Frontal cortex (tissue), 4 donors: ENCODE data around the gene ZNF385D. TPM values are rescaled to one million over a fixed set of nuclear protein-coding genes. Genes with fewer than 3 reads are reported as not detected.

Experiments
- DNase-seq, 2 donors: peaks; one replicate each; pipeline ENCODE4 v3.0.0; 2012; ENCODE audit warnings: low spot score in 2 of 2
- FAIRE-seq: peaks from 2 replicates; lab custom pipeline; 2012; peaks lifted over from hg19 to GRCh38; lab: Jason Lieb, UNC
- total RNA-seq: library from RNA; depleted of rRNA; stranded (reverse); fragments of >200 nt; gene quantifications from one replicate; pipeline ENCODE4 v1.2.3, GENCODE V29; 2014
- donor health status: control.
- donor health status: control.
- donor health status: control.

Gene ZNF385D
- total RNA-seq, 1 donor from 2014 or later: 17.5 TPM

DNA sequence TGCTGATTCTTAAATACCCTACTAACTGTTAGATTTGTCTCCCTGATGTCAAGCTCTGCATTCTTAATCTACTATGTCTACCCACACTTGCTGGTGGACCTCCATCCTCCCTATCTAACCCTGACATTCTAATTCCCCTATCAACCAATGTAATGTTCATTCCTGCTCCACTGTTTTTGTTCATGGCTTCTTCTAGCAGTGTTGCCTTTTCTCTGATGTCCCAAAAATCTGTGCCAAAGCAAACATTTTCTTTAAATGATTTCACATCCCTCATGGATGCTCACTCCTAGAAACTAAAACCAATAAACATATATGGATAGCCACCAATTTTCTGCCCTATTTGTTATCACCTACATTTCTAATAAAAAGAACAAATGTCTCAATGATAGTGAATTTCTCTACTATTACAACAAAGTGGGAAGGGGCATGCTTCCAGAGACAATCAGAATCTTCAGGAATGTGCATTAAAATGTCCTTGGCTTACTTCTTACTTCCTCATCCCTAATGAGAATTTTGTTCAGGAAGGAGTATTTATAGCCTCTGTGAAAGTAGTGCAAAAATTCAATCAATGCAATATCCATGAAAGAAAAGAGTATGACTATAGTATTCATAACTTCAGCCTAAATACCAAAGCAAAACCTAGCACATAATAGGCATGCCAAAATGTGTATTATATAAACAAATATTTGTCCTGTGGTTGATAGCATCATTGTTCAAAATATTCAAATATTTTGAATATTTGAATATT is 273.3 kb downstream of the ZNF385D start:
- DNase-seq (no peak), FAIRE-seq (no peak)

DNA sequence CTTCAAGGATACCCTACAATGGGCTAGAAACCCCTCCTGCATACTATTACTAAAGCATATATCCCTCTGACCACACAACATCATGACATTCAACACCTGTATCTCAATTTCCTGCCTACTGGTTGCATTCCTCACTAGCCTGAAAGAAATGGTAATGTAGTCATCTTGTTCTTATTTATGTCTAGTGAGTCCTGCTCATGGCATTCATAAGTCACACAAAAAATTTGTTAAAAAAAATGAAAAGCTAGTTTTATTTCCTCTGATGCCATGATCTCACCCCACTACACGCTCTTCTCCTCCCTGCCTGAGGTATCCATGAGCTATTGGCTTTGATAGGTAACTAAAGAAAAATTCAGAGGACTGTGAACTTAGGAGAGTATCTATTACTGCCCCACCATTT is 284.5 kb downstream of the ZNF385D start:
- FAIRE-seq: no peak
- no peak for DNase-seq

DNA sequence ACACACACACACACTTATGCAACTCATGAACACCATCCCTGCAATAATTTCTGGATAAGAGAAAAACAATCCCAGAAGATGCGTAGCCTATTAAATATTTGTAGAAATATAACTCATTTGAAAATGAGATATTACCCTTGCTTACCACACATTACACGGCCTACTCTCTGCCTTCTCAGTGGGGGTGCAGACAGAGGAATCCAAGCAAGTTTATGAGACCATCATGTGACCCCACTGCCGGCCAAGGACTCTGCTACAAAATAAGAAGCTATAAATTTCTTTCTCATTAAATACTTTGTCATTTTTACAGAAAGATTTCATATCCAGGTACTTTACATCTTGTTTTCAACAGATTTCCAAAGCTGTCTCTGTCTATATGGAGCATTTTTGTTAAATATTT is 286.3 kb downstream of the ZNF385D start:
- FAIRE-seq: no peak
- no peak for DNase-seq

DNA sequence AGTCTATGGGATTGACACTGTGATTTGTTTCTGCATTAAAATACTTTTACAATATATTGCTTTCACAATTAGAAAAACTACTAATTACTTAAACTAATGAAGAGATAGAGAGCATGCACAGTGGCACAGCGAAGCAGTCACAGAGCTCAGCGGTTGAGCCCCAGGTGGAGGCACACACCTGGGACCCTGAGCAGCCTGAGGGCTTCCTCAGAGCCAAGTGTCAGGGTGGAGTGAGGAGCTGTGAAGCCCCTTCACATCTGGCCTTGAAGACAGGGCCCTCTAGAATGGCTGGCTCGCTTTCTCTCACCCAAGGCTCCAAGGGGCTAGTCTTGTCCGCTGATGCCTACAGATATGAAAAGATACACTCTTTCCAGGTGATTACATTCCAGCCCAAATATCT is 287.7 kb downstream of the ZNF385D start:
- no peak for FAIRE-seq
- no peak for DNase-seq

DNA sequence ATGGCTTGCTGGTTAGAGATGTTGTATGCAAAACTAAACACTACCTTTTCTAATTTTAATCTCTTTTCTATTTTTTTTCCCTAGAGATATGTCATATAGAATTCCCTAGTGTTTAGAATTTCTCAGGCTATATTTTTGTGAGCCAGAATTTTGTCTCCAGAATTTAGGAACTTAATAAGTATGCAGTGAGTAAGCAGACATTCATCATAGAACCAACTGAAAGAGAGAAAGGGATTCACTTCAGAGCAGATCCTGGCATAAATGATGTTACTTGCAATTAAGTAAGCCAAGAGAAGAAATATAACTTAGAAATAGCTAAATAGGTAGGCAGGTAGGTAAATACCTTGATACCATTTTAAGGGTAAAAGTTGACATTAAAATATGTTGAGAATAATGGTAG is 288.9 kb downstream of the ZNF385D start:
- DNase-seq: no peak
- FAIRE-seq: no peak

DNA sequence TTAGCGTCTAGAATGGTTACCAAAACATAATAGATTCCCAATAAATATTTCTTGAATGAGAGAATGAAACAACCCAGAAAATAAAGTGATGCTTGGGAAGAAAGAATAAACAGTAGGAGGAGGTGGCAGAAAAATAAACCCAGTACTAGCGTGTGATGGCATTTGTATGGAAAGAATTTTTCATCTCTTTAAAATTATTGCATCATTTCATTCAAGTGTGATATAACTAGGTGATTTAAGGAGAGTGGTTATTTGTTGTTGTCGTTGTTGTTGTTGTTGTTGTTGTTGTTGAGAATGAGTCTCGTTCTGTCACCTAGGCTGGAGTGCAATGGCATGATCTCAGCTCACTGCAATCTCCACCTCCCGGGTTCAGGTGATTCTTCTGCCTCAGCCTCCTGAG is 293.9 kb downstream of the ZNF385D start:
- no peak for DNase-seq
- FAIRE-seq: no peak

DNA sequence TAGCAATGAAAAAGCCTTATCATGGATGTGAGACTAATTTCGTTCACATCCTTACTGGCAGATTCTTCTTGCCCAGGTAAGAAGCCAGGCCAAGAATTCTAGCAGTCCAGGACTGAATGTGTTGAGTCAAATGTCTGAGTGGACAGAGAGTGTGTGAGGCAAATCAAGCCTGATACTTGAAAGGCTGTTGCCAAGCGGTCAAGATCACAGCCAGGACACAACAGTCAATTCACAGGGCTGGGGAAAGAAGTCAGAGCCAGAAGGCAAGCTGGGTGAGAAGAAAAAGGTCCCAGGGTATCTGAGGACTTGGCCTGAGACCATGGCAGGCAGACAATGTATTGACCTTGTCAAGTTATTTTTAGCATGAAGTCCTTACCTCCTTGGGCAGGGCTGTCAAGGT is 301.3 kb downstream of the ZNF385D start:
- DNase-seq: no peak
- FAIRE-seq: no peak

DNA sequence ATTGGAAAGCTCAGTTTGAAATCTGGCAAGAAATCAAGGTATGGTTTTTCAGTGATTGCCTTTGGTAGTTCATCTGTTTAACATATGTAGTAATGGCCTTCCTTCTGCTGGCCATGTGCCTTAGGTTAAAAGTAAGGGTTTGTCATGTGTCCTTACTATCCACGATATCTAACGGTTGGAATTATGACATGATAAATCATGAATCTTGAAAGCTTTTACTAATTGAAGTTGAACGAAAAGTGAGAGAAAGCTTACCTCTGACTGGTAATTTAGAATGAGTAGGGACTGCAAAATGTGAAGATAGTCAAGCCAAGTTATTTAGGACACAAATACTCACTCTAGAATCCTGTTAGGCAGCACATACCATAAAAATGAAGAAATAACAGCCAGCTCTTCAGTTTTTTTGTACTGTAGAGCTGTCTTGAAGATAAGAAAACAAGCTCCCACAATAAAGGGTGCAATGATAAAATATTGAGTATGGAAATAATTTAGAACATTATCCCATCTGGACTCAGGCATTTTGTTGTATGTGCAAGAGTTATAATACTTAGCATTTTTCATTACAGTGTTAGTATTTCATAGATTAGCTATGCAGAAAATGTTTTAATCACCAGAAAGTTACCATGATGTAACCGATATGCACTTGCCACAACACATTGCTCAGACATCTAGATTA is 303.4 kb downstream of the ZNF385D start:
- FAIRE-seq: no peak
- DNase-seq: no peak

DNA sequence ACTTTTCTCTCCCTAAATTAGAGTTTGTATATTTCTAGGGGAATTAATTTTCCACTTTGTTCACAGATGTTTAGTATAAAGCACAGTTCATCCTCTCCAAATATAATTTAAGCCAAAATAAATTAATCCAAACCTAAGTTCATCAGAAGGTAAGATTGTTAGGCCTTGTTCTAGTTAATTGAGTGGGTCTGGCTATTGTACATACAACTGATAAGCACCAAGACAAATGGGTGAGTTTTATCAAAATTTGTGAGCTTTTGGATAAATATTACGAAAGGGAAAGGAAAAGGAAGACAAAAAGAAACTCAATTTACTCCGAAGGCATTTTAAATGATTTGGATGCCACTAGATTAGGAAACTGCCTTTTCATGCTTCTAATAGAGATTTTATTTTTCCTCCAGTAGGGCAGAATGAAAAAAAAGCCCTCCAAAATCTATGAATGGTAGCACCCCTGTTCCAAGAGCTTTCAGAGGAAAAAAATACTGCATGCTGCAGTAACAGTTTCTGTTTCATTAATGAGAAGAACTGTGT is 304.0 kb downstream of the ZNF385D start:
- DNase-seq: no peak

DNA sequence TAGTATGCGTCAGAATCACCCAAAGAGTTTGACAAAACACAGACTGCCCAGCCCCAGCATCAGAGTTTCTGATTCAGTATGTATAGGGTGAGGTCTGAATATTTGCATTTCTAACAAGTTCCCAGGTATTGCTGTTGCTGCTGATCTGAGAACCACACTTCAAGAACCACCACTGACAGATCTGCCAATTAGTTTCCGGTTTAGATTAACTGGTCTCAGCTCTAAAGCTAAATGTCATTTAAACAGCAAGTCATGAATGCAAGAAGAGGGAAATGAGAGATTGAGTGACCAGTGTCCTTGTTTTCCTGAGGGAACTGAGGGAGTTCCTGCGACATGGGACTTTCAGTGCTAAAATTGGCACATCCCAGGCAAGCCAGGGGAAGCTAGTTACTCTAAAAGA is 305.0 kb downstream of the ZNF385D start:
- FAIRE-seq: no peak
- no peak for DNase-seq

More for the DNA sequence above, 304.0 kb downstream of the ZNF385D start:
- no peak for FAIRE-seq

DNA sequence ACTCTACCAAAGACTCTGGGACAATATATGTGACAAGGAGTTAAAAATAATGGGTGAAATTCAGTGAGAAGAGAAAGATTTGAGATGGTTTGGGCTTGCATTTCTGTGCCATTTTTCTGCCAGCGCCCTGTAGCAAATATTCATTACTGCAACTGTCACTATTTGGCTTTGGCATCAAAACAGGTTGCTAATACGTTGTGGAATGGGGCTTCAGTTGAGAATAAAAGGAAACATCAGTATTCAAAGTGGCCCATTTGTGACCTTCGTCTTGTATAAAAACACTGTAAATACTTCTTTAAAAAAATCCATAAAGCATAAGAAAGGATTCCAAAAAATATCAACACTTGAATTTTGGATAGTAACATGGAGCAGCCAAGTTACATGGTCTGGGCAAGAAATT is 309.2 kb downstream of the ZNF385D start:
- FAIRE-seq (no peak), DNase-seq (no peak)

DNA sequence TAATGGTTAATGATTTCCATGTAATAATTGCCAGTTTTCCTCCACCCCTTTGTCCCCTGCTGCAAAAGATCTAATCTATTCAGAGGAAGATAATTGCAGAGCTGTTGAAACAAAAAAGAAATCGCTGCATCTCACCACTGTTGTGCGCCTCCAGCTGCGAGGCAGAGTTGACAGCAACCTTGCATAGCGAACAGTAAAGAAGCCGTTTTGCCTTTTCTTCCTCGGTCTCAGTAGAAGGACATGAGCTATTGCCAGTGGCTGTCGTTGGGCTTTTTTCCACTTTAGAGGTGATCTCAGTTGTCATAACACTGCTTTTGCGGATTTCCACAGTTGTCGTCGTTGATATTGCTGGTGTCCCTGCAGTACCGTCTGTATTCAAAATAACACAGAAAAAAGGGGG is 314.2 kb downstream of the ZNF385D start:
- DNase-seq: no peak
- FAIRE-seq: no peak

DNA sequence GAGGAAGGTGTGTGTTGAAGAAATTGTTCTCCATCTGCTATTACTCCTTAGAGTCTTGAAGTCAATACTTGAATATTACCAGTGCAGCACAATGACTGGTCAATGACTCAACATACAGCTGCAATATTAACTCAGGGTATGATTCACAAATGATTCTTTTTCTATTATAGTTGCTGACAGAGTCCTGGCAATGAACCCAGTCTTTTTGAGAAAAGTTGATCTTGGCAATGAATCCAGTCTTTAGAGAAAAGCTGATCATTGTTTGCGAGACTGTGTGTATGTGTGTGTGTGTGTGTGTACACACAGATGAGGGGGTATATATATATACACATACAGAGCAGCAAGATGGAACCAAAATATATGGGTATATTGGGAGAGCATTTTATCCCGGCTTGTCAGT is 315.1 kb downstream of the ZNF385D start:
- DNase-seq (no peak), FAIRE-seq (no peak)

DNA sequence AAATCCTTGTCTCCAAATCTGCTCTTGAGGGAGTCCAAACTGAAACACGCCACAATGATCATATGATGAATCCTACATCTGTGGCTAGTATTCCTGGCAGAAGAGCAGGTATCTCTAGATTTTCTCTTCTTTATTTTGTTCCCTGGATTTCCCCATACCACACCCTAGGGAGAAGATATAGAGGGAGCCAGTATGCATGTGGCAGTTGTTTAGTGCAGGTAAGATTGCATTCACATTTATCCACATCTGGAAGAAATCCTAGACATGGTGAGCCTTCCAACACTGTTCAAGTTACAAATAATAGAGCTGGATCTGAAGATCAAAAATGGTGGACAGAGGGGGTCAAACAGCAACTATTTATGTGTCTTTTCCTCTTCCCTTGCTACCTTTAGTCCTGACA is 316.7 kb downstream of the ZNF385D start:
- FAIRE-seq: no peak
- no peak for DNase-seq

DNA sequence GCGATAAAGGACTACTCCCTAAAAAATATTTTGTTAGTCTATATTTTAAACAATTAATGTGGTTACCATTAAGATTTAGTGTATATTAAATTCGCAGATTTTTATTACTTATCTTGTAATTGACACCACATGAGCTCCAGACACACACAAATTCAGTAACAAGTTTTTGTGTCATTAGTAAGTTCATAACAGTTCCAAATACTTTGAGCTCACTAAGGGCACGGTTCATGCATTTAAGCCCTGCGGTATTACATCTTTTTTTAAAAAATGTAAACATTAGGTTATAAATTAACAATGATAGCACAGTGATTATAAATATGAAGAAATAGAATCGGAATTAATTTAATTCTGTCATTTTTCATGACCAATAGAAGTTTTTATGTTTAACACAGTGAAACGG is 317.3 kb downstream of the ZNF385D start:
- DNase-seq: no peak
- FAIRE-seq: no peak

DNA sequence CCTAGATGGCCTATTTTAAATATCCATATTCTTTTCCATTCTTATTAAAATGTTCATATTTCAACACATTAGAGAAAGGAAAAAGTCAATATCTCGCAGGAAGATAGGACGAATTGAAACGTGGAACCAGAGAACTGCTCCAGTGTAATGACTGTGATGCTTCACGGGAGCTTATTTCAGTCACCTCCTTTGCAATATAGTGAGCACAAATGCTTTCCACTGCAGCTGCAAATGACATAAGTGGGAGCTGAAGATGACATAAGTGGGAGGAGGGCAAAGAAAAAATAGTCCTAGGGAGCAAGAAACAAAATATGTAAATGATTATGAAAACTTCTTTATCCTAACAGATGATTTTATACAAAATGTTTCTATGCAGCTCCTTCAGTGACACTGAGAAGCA is 324.1 kb downstream of the ZNF385D start:
- DNase-seq (no peak), FAIRE-seq (no peak)

DNA sequence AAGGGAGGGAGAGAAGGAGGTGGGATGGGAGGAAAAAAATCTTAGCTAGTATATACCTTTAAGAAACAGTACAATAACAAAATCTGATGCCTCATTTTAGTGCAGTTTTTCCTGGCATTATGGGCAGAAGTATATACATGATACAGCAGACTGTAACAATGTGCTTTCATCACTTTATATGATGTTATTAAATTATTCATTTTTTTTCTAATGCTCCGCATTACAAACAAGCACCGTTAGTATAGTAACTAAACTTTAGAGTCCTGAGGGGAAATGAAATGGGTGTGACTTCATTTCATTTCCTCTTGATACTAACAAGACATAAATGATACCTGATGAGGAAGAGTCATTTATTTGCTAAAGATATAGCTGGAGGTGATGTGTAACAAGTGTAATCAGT is 325.3 kb downstream of the ZNF385D start:
- FAIRE-seq: no peak

DNA sequence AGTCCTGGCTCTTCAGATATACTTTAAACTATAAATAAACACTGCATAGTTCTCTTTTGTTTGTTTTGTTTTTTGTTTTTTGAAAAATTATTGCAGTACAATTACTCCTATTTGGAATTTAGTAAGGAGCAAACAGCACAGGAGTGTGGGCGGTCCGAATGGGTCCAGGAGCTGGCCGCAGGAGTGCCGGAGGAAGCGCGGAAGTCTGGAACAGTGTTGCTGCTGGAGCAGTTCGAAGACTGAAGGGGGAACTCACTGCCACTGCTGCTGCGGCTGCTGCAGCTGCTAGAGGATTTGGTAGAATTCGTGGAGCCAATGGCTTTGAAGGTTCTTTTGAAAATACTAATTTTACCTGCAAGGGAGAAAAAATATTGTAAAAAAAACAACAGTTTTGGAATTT is 329.9 kb downstream of the ZNF385D start:
- FAIRE-seq: no peak
- DNase-seq: no peak

More for the DNA sequence above, 325.3 kb downstream of the ZNF385D start:
- no peak for DNase-seq

DNA sequence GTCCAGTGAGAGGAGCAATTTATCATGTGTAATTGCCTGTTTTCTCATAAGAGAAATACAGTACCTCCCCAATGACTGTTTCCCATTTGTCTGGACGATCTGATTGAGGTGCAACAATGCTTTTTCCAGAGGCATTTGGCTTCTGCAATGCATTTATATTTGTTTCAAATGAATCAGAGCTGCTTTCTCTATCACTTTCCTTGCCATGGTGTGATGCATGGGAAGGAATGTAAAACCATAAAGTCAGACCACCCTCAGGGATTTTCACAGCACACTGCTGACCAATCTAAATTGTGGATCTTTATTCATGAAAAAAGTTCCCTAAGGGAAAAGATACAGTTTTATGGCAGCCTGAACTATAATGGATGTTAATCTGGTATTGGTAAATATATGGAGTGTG is 333.0 kb downstream of the ZNF385D start:
- no peak for DNase-seq
- no peak for FAIRE-seq

DNA sequence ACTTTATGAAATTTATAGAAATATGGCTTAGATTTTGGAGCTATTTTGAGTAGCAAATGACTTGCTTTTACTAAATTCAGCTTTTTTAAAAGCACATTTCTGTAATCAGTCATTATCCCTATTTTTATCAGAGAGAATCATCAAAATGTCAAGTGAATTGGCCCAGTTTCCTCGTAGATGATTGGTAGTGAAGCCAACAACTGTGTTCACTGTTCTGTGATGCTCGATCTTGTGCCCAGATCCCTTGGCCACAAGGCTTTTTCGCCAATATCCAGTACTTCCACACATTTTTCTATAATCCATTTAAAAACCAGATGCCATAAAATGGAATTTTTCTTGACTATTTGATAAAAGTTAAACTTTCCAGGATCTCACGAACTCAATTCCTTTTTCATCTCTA is 336.5 kb downstream of the ZNF385D start:
- FAIRE-seq: no peak
- DNase-seq: no peak

DNA sequence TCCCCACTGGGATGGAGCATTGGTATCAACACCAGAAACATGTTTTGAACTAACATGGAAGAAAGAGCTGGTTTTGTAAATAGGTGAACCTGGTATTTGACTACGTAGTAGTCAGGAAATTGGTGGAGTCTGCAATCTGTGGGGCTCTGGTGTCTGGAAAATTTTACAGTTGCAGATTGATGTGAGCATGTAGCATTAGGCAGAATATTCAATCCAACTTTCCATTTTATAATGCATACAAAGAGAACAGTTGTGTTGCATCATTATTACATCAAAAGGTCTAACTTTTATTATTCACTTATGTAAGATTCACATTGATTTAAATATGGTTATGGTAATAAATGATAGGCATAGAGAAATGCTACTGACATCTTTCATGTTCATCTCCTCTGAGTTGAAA is 340.0 kb downstream of the ZNF385D start:
- DNase-seq (no peak), FAIRE-seq (no peak)

DNA sequence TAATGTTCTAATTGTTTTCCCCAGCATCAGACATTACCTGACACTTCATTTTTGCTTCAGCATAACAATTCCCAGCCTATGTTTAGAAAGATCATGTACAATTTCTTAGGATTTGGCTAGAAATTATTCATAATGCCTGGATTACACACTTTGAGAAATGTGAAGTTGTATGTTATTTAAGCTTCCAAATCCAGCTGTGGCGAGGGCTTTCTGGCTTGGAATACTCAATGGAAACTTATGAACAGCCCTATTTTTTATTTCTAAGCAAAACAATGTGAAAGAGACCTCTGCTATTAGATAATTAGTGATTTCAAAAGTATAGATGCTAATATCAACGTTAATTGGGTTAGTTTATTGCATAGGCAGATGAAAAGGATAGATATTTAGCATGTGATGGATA is 341.6 kb downstream of the ZNF385D start:
- DNase-seq: no peak
- FAIRE-seq: no peak
